Tibial nerve (tissue), 4 donors: ENCODE results near the gene ABI1. TPM values are rescaled to one million over a fixed set of nuclear protein-coding genes. Genes with fewer than 3 reads are reported as not detected.

Experiments used
- DNase-seq, 2 donors: peaks; one replicate each; pipeline ENCODE4 v3.0.0-alpha.2; 2019; ENCODE audit warnings: low spot score in 2 of 2
- H3K27ac ChIP-seq, 4 donors: fragments of 200-600 bp; sonication (generic) in 3 of 4; one replicate each; pipeline ENCODE4 v1.5.1; 2017 to 2019; ENCODE audit warnings: mild to moderate bottlenecking in 1 of 4
- H3K27me3 ChIP-seq, 2 donors: fragments of 200-600 bp; sonication (generic) in 1 of 2; one replicate each; pipeline versions ENCODE4 v1.5.1 to v1.6.0; 2017 to 2019
- H3K36me3 ChIP-seq, 3 donors: fragments of 200-600 bp; sonication (generic); one replicate each; pipeline ENCODE4 v1.5.1; 2018 to 2019
- H3K4me1 ChIP-seq, 4 donors: fragments of 200-600 bp; sonication (generic) in 3 of 4; one replicate each; pipeline ENCODE4 v1.5.1; 2017 to 2019
- H3K4me3 ChIP-seq, 4 donors: fragments of 200-600 bp; sonication (generic) in 3 of 4; one replicate each; pipeline ENCODE4 v1.5.1; 2017 to 2019; ENCODE audit warnings: mild to moderate bottlenecking in 1 of 4, moderate library complexity in 1 of 4
- H3K9me3 ChIP-seq, 4 donors: fragments of 200-600 bp; sonication (generic) in 3 of 4; one replicate each; pipeline ENCODE4 v1.5.1; 2017 to 2019
- CTCF ChIP-seq, 5 experiments: fragments of 200-600 bp in 3 of 5; fragments of 450-650 bp in 2 of 5; sonication (generic) in 3 of 5; IDR thresholded peaks; one replicate each; pipeline ENCODE4 v1.5.1; 2016 to 2019; ENCODE audit warnings: antibody characterized with exemption in 5 of 5, mild to moderate bottlenecking in 3 of 5, moderate library complexity in 2 of 5
- EP300 ChIP-seq, 2 donors: sonication (generic); formaldehyde crosslinking; IDR thresholded peaks; one replicate each; pipeline ENCODE4 v1.6.1; 2017; ENCODE audit warnings: antibody characterized with exemption in 2 of 2, mild to moderate bottlenecking in 1 of 2
- POLR2A ChIP-seq, 2 donors: fragments of 450-650 bp; IDR thresholded peaks; one replicate each; pipeline ENCODE4 v1.6.1; 2017; ENCODE audit warnings: antibody characterized with exemption in 2 of 2, mild to moderate bottlenecking in 2 of 2, moderate library complexity in 2 of 2
- WGBS, 2 donors: methylation state at CpG; one replicate each; pipeline ENCODE4 v1.1.5; 2018; 5-methylcytosine and 5-hydroxymethylcytosine counted together
- total RNA-seq, 4 donors: library from RNA; depleted of rRNA; stranded (reverse); fragments of >200 nt; gene quantifications; one replicate each; pipeline ENCODE4 v1.1.0, GENCODE V29; 2016

Gene ABI1
- total RNA-seq, 4 donors from 2014 or later = 25.9 to 32.1 (median 29.9) TPM

GRCh38 chr10:26829810-26830515, 30.8 kb downstream of the ABI1 start:
- H3K27me3 ChIP-seq = no peaks in the 10 kb centered on the region
- DNase-seq = no peak
- peaks cover 0 to 23% (median 4%) of the 10 kb centered on the region in 4 donors for H3K4me1 ChIP-seq
- H3K27ac ChIP-seq = no peak overlapping the region
- H3K9me3 ChIP-seq = peaks cover 0 to 5% (median 0%) of the 10 kb centered on the region in 4 donors
- no peak for TF ChIP-seq EP300 (IDR thresholded peaks at IDR 0.05)
- TF ChIP-seq POLR2A (IDR thresholded peaks at IDR 0.05) = no peak
- TF ChIP-seq CTCF (IDR thresholded peaks at IDR 0.05) = no peak
- 89 to 93% methylated on average over 5 of the region's 5 CpGs for WGBS, 2 donors
- no peaks in the 10 kb centered on the region for H3K36me3 ChIP-seq
- H3K4me3 ChIP-seq = no peak overlapping the region

DNA sequence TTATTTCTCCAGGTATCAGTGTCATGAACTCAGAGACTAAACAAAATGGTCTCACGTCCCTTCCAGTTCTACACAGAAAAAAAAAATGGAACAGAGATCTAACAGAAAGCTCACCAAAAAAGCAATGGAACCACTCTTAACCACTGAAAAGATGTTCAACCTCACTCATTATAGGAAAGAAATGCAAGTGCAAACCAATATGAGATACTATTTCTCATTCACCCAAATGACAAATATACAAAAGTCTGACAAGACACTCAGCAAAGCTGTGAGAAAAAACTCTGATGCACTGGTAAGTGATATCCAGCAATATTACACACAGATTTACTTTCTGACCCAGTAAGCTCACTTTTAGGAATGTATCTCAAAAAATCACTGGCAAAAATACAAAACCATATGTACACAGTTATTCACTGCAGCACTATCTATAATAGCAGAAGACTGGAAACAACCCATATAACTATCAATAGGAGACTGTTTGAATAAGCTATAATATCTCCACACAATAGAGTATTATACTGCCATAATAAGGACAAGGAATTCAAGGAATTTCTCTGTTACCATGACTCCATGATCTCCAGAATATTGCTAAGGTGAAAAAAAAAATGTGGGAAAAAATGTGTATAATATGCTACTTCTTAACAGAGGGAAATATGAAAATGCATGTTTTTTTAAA, 36.6 kb downstream of the ABI1 start:
- no peak overlapping the region for H3K27ac ChIP-seq
- peaks cover 0 to 5% (median 0%) of the 10 kb centered on the region in 4 donors for H3K9me3 ChIP-seq
- H3K27me3 ChIP-seq = no peaks in the 10 kb centered on the region
- peaks cover 0 to 12% (median under 1%) of the 10 kb centered on the region in 4 donors for H3K4me1 ChIP-seq
- WGBS, 2 donors = 86 to 100% methylated on average over 1 of the region's 1 CpG
- DNase-seq = no peak
- H3K4me3 ChIP-seq = no peak overlapping the region
- TF ChIP-seq CTCF (IDR thresholded peaks at IDR 0.05) = no peak
- no peak for TF ChIP-seq EP300 (IDR thresholded peaks at IDR 0.05)
- no peak for TF ChIP-seq POLR2A (IDR thresholded peaks at IDR 0.05)
- peaks cover 0 to 16% (median 0%) of the 10 kb centered on the region in 3 donors for H3K36me3 ChIP-seq

DNA sequence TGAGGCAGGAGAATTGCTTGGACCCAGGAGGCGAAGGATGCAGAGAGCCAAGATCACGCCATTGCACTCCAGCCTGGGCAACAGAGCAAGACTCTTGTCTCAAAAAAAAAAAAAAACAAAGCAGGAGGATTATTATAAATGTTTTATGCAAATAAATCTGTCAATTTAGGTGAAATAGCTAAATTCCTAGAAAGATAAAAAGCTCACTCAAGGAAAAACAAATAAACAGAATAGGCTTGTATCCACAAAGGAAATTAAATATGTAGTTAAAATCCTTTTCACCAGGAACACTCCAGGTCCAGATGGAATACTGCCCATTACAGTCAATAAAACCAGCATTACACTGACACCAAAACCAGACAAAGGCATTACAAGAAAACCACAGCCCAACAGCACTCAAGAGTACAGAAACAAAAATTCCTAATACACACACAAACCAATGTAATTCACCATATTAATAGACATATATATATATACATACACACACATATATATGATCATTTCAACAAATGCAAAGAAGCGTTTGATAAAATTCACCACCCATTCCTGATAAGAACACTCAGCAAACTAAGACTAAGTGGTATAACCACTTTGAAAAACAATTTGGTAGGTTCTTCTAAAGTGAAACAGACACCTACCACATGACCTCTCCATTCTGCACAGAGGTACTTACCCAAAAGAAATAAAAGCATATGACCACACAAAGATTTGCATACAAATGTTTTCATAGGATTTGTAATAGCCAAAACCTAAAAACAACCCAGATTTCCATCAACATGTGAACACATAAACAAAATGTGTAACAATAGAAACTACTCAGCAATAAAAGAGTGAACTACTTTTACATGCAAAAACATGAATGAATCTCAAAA, 38.8 kb downstream of the ABI1 start:
- TF ChIP-seq CTCF (IDR thresholded peaks at IDR 0.05) = no peak
- Histone ChIP-seq H3K9me3 (peaks cover 0 to 5% (median 0%) of the 10 kb centered on the region in 4 donors), H3K4me1 (peaks cover 0 to 12% (median 2%) of the 10 kb centered on the region in 4 donors), H3K4me3 (no peak overlapping the region), H3K36me3 (peaks cover 0 to 16% (median 0%) of the 10 kb centered on the region in 3 donors), H3K27ac (no peak overlapping the region), H3K27me3 (no peaks in the 10 kb centered on the region)
- DNase-seq = no peak
- WGBS, 2 donors = 98 to 99% methylated on average over 3 of the region's 3 CpGs

DNA sequence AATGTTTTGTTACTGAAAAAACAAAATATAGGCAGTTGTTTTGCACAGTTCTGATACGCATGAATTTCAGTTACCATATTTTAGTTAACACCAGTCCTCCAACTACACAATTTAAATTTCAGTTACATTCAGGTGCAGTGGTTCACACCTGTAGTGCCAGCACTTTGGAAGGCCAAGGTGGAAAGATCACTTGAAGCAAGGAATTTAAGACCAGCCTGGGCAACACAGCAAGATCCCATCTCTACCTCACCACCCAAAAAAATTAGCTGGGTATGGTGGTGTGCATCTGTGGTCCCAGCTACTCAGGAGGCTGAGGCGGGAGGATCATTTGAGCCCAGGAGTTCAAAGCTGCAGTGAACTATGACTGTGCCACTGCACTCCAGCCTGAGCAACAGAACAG, 45.3 kb downstream of the ABI1 start:
- Histone ChIP-seq H3K27ac (no peak overlapping the region), H3K4me3 (no peak overlapping the region), H3K9me3 (no peaks in the 10 kb centered on the region), H3K36me3 (peaks cover 0 to 1% (median 0%) of the 10 kb centered on the region in 3 donors), H3K4me1 (peaks cover 0 to 10% (median 4%) of the 10 kb centered on the region in 4 donors), H3K27me3 (no peaks in the 10 kb centered on the region)
- 96 to 97% methylated on average over 2 of the region's 2 CpGs for WGBS, 2 donors
- TF ChIP-seq CTCF (IDR thresholded peaks at IDR 0.05) (no peak), POLR2A (IDR thresholded peaks at IDR 0.05) (no peak), EP300 (IDR thresholded peaks at IDR 0.05) (no peak)
- DNase-seq = no peak
